Ecto neural progenitor cell (in vitro differentiated cells): ENCODE data around the gene HHAT.

Experiments
- DNase-seq: peaks from one replicate; pipeline ENCODE4 v3.0.0-alpha.2; 2018; ENCODE audit warnings: low spot score

The HHAT gene

GRCh38 chr1:210483821-210484220 lies 155.1 kb downstream of the HHAT start:
- DNase-seq = no peak

GRCh38 chr1:210487021-210487420 lies 158.3 kb downstream of the HHAT start:
- DNase-seq = no peak

DNA sequence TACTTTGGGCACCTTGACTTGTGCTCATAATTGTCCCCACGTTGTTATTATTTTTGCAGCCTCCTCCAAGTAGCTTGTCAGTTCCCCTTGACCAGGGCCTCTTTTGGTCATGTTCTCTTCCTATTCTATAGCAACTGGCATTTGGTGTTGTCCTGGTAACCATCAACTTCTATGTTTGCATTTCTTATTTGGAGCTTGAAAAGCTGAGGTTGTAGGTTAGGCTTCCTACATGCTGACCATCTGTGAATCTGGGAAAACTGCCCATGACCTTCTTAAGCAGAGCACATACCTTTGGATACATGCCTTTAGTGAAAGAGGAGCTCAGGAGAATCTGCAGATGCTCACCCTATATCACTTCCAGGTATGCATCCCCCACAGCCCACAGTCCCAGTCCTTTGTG lies 160.8 kb downstream of the HHAT start:
- DNase-seq = no peak

DNA sequence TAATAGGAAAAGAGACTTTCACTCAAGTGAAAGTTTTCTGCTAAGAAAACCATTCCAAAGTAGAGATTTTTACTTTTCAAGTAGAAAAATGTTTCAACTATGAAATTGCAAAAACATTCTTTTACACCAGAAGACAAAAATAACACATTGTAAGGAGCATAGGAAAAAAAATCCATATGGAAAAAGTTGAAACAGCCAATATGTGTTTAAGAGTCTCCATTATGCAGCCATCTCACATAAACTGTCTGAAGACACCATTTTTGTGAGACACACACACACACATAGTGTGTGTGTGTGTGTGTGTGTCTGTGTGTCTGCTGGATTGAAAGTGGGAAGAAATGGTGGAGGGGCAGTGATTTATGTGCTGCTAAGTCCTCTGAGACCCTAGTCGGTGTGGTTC lies 162.1 kb downstream of the HHAT start:
- DNase-seq = no peak

DNA sequence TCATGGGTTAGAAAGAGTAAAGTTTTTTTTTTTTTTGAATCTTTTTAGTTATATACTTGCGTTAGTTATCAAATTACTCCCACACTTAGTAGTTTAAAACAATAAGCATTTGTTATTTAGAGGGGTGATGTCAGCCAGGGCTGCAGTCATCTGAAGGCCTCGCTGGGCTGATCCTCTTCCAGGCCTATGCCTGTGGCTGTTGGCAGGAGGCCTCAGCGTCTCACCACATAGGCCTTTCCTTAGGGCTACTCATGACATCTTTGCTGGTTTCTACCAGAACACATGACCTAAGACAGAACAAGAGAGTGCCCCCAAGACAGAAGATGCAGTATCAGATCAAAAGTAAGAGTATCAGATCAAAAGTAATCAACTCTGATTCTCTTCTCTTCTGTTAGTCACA lies 167.4 kb downstream of the HHAT start:
- DNase-seq = no peak

GRCh38 chr1:210499956-210500355 lies 171.3 kb downstream of the HHAT start:
- no peak for DNase-seq

DNA sequence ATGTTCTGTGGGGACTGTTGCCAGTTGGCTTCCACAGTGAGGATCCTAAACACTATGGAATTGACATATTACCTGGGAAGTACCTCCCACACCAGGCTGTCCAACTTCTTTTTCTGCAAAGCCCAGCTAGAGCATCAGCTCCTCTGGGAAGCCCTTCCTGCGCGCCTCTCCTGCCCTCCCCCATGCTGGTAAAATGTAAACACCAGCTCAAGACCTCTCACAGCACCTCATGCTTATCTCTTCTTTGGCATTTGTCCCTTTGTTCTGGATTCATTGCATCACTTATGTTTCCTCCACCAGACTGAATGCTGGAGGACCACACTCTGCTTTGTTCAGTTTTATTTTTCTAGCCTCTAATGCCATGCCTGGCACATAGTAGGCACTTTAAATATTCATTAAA lies 172.1 kb downstream of the HHAT start:
- no peak for DNase-seq

GRCh38 chr1:210504286-210504685 lies 175.6 kb downstream of the HHAT start:
- no peak for DNase-seq

- DNase-seq = no peak
Measured at GRCh38 chr1:210505601-210506496, 177.1 kb downstream of the HHAT start.

- DNase-seq = no peak
Measured at GRCh38 chr1:210506689-210507088, 178.0 kb downstream of the HHAT start.

- DNase-seq = no peak
Measured at GRCh38 chr1:210516092-210516656, 187.5 kb downstream of the HHAT start.

GRCh38 chr1:210516697-210517459 lies 188.2 kb downstream of the HHAT start:
- no peak for DNase-seq

- DNase-seq = no peak
Measured at GRCh38 chr1:210523830-210524229, 195.1 kb downstream of the HHAT start.

DNA sequence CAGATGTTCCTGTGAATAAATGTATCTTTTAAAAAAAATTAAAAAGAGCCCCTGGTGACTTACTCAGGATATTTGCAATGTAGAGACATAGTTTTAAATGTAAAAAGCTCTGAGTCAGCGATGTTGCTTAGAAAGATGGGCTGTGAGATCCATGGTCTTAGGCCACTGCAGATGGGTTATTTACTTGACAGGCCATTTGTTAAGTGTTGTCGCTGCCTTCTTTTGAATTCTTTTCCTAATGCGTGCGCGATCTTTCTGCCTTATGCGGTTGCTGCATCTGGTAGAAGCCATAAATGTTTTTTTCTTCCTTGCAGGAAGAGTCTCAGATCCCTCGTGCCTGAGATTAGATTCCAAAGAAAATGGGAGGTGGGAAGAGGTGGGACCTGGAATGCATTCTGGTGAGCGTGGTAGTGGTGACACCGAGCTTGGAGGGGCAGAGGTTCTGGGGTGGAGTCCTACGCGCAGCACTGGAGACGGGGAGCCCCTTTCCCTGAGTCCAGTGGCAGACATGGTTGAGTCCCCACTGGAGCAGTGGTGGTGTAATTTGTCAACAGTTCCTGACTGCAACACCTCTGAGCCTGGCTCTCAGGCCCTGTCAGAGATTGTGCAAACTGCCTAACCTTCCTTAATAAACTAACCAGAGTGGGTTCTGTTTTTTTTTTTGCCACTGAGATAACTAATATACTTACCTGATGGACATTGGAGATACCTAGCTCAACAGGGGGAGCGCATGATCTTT lies 197.2 kb downstream of the HHAT start:
- no peak for DNase-seq

GRCh38 chr1:210527091-210527490 lies 198.4 kb downstream of the HHAT start:
- no peak for DNase-seq

- DNase-seq = no peak
Measured at GRCh38 chr1:210531475-210532222, 202.9 kb downstream of the HHAT start.

- no peak for DNase-seq
Measured at GRCh38 chr1:210532223-210532598, 203.5 kb downstream of the HHAT start.

GRCh38 chr1:210535761-210536160 lies 207.1 kb downstream of the HHAT start:
- DNase-seq = no peak

GRCh38 chr1:210536254-210536961 lies 207.7 kb downstream of the HHAT start:
- no peak for DNase-seq

GRCh38 chr1:210540288-210540687 lies 211.6 kb downstream of the HHAT start:
- no peak for DNase-seq
